GM18519 (cell line): ENCODE data around the gene DRAXIN.

Experiments used
- ATAC-seq: cut with Tn5 transposase; IDR thresholded peaks from one replicate; pipeline ENCODE4 v1.9.1; 2021; ENCODE audit warnings: mild to moderate bottlenecking, moderate library complexity; ENCODE audit not compliant: unreplicated experiment, low FRiP score

DRAXIN gene

GRCh38 chr1:11731691-11732283, 40.3 kb downstream of the DRAXIN start:
- no peak for ATAC-seq

- no peak for ATAC-seq
These were observed 41.8 kb downstream of the DRAXIN start for GRCh38 chr1:11733306-11733705.

DNA sequence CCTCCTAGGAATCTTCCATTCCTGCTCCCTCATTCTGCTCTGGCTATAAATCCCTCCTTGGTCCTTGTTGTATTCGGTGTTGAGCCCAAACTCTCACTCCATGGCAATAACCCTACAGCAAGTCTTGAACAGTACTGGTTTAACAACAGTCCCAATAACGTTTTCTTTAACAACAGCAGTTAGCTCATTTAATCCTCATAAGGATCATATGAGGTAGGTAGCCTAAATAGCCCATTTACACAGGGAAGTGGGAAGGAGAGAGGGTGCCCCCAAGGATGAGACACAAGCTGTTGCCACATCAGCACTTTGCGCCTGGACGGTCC, 44.0 kb downstream of the DRAXIN start:
- ATAC-seq, result no peak

DNA sequence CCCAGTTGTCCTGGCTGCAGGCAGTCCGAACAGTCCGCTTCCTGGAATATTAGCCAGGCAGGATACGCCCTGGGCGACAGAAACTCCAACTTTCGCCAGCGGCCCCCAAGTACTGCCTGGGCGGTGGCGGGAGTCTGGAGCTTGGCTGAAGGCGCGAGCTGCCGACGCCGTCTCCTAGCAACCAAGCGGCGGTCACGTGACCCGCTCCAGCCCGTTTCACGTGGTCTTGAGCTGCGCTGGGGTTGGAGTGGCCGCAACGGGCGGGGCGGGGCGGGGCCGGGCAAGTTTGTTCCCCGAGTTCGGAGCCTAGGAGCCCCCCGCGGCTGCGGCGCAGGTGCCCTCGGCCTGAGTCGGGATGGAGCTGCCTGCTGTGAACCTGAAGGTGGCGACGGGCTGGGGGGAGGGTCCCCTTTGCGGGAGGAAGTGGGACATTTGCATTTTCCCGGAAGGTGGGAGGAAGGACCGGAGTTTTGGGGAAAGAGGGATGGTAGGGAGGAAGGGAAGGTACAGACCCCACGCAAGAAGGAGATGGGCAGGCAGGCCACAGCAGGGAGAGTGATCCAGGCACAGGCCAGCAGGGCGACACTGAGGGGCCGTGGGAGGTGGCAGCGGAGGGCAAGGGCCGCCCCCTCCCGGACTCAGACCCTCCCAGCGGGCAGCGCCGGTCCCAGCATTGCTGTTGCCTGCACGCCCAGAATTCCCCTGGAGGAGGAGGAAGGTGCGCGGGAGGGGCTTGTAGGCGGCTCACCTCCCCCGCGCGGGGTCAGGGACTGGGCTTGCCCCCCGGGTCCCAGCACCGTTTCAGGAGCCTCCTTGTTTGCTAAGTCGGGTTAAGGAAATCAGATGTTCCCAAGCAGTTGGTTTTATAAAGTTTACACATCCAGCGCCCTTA, 44.6 kb downstream of the DRAXIN start, which contains the start of gene AGTRAP:
TSS of gene AGTRAP (plus strand) at position 283 of the 892 bp plus-strand sequence. CDS start at position 356, 73 bp downstream.
- peak; percentile 62 for ATAC-seq

DNA sequence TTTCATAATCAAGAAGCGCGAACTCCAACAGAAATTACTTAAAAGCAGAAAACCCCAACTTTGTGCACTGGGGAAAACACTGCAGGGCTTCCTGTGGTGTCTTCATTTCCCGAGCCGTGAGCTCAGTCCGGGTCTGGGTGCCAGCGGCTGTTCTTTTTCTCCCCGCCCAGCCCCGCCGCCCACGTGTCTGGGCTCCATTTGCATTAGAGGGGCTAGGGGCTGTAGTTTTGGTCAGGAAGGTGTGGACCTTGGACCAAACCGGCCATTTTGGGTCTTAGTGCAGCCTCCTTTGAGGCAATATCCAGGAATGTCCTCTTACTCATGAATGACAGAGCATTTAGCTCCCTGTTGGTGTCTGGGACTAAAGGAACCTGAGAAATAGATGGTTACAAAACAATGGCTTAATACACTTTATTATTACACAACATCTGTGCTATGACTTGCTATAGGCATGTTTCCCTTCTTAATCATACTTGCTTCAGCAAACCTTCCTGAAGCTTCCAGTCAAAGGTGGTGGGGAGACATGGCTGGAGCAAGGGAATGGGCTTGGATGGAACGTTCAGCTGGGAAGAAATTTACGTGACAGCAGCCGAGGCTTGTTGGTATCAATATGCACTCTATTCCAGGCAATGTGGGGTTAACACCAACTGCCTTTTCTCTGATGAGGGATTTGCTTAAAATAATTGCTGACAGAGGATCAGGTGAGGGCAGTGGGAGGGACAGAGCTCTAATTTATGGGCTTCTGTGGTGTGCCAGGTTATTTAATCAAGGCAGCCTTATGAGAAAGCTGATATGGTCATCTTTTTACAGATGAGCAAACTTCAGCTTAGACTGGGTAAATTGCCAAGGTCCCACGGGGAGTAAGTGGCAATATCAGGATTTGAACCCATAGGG, 45.5 kb downstream of the DRAXIN start:
- ATAC-seq, result no peak

DNA sequence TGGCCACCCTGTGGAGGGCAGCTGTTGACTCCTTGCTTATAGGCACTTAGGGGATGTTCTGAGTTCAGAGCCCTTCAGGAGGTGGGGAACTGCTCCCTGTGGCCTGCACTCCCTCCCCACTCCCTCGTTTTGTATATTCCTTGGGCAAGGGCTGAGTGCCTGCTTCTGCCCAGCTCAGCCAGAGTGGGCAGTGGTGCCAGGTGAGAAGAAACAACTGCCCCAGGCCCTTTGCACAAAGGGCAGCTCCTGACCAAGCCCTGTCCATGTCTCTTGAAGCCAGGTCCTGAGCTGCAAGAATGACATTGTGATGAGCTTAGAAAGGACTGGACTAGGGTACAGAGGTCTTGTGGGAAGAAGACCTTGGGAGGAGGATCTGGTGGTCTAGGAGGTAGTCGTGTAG, 46.6 kb downstream of the DRAXIN start:
- no peak for ATAC-seq

DNA sequence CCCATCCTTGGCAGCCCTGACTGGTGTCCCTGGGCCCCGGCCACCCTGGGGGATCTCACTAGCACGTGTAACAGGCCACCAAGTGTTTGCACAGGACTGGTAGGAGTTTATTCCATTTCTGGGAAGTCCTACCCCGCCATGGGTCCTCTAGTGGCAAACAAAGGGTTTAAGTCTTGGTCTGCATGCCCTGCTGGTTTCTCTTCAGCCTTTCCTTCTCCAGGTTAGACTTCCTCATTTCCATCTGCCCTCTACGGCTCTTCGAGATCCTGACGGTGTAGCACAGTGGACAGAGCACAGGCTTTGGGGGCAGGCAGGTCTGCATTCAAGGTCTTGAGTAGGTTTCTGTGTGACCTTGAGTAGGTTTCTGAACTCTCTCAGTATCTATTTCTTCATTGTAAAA, 47.3 kb downstream of the DRAXIN start:
- no peak for ATAC-seq

GRCh38 chr1:11740258-11741192, 49.0 kb downstream of the DRAXIN start:
- ATAC-seq, result no peak

GRCh38 chr1:11741482-11741881, 50.0 kb downstream of the DRAXIN start:
- no peak for ATAC-seq

GRCh38 chr1:11741919-11742558, 50.5 kb downstream of the DRAXIN start:
- no peak for ATAC-seq

- no peak for ATAC-seq
These were observed 52.8 kb downstream of the DRAXIN start for GRCh38 chr1:11744287-11744686.

DNA sequence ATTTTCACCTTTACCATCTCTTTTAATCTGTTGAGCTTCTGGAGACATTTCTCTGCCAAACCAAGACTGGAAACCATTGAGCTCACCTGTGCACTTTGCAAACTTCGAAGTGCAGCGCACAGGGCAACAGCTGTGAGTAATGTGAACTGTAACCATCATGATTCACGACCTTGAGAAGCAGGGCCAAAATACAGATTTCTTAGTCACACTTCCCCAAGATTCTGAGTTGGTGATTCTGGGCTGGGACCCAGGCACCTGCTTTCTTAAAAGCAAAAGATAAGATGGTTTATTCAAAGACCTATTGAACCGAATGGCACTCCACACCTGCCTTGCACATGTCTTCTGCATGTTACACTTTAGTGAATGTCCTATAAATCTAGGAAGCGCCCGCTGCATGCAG, 54.6 kb downstream of the DRAXIN start:
- no peak for ATAC-seq

- ATAC-seq, result no peak
These were observed 55.4 kb downstream of the DRAXIN start for GRCh38 chr1:11746795-11747487.

- no peak for ATAC-seq
These were observed 57.0 kb downstream of the DRAXIN start for GRCh38 chr1:11748294-11749202.

DNA sequence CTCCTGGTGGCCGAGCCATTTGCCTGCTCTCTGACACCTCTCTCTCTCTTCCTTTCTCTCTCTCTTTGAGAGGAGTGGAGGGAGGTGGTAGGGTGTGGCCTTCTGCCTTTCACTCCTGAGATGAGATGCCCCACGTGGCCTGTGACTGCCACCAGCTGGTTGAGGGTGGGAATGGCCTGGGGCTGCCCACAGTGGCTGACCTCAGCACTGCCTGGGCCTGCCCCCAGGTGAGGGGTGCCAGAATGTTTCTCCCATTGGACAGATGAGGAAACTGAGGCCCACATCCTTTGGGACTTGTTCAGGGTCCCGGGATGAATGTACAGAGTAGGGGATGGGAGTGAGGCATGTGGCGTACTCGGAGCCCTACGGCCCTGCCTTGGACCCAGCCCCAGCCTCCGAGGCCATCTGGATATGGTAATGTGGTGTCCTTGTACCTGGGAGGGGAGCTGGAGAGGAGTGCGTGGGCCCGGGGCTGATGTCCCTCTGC, 57.7 kb downstream of the DRAXIN start:
- ATAC-seq, result no peak

DNA sequence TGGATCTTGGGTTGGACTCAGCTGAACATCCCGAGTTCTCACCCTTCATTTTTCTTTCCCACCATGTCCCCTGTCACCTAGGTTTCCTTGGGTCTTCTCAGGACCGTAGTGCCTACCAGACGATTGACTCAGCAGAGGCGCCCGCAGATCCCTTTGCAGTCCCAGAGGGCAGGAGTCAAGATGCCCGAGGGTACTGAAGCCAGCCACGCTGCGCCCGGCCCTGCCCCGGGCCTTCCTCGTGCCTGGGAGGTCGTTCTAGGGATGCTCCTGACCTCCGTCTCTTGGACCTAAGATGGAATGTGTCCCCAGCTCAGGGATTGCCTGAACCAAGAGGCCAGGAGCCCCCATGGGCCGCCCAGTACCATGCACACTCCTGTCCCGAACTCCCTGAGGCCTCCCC, 58.5 kb downstream of the DRAXIN start:
- no peak for ATAC-seq

- ATAC-seq, result no peak
These were observed 59.6 kb downstream of the DRAXIN start for GRCh38 chr1:11751087-11751486.
